Esophagus (tissue), 2 donors: ENCODE results near the gene GXYLT1. TPM values are rescaled to one million over a fixed set of nuclear protein-coding genes. Genes with fewer than 3 reads are reported as not detected.
"Not testable (repeated sequence)": the region's sequence is repeated elsewhere in the genome, so short reads cannot be mapped to it uniquely, and the experiment has no call there.

Experiments
- H3K27ac ChIP-seq, 2 donors: one replicate each; pipeline ENCODE4 v1.5.1; 2013; ENCODE audit warnings: low read depth in 2 of 2, mild to moderate bottlenecking in 2 of 2, inconsistent platforms in 1 of 2, low read length in 1 of 2, moderate library complexity in 1 of 2
- H3K27me3 ChIP-seq, 2 donors: one replicate each; pipeline ENCODE4 v1.6.1; 2013; ENCODE audit warnings: low read length in 2 of 2, control low read depth in 1 of 2, mild to moderate bottlenecking in 1 of 2; ENCODE audit not compliant: insufficient read depth in 2 of 2, control insufficient read depth in 1 of 2
- H3K36me3 ChIP-seq, 2 donors: one replicate each; pipeline ENCODE4 v1.6.1; 2013; ENCODE audit warnings: low read length in 1 of 2; ENCODE audit not compliant: control insufficient read depth in 2 of 2, insufficient read depth in 2 of 2
- H3K4me1 ChIP-seq, 2 donors: one replicate each; pipeline ENCODE4 v1.6.1; 2013; ENCODE audit warnings: low read length in 1 of 2; ENCODE audit not compliant: control insufficient read depth in 2 of 2, insufficient read depth in 2 of 2
- H3K4me3 ChIP-seq, 2 donors: one replicate each; pipeline ENCODE4 v1.5.1; 2013; ENCODE audit warnings: low read length in 2 of 2, mild to moderate bottlenecking in 2 of 2, low read depth in 1 of 2, moderate library complexity in 1 of 2
- H3K9me3 ChIP-seq, 2 donors: one replicate each; pipeline ENCODE4 v1.6.1; 2013; ENCODE audit warnings: mild to moderate bottlenecking in 2 of 2, low read depth in 1 of 2, low read length in 1 of 2, moderate library complexity in 1 of 2; ENCODE audit not compliant: control insufficient read depth in 2 of 2, insufficient read depth in 1 of 2
- WGBS, 2 donors: extraction: QIAGEN DNeasy Blood & Tissue Kit; methylation state at CpG; one replicate each; pipeline ENCODE4 v1.1.7; 2013; 5-methylcytosine and 5-hydroxymethylcytosine counted together
- polyA plus RNA-seq, 2 donors: library from polyadenylated mRNA; stranded (reverse); fragments of 200-250 nt; gene quantifications; one replicate each; pipeline ENCODE4 v1.2.3, GENCODE V29; 2013
- donor health status: healthy with polysubstance abuse.
- donor health status: Bipolar disorder and iron deficiency.

Gene GXYLT1
- polyA plus RNA-seq, 2 donors, result 1.3 to 1.4 TPM

GRCh38 chr12:42106791-42107190, 37.9 kb downstream of the GXYLT1 start:
- WGBS, 2 donors, result 91 to 95% methylated on average over 4 of the region's 4 CpGs
- not testable (repeated sequence) for H3K27ac ChIP-seq

GRCh38 chr12:42104784-42105183, 39.9 kb downstream of the GXYLT1 start:
- Histone ChIP-seq H3K27me3 (no peaks in the 10 kb centered on the region), H3K4me3 (no peak overlapping the region), H3K27ac (no peak overlapping the region), H3K9me3 (no peaks in the 10 kb centered on the region), H3K4me1 (no peaks in the 10 kb centered on the region), H3K36me3 (no peaks in the 10 kb centered on the region)
- 82 to 89% methylated on average over 1 of the region's 1 CpG for WGBS, 2 donors

More at GRCh38 chr12:42106791-42107190, 37.9 kb downstream of the GXYLT1 start:
- not testable (repeated sequence) for H3K4me1 ChIP-seq, H3K4me3 ChIP-seq, H3K9me3 ChIP-seq, H3K27me3 ChIP-seq, H3K36me3 ChIP-seq

GRCh38 chr12:42104087-42104486, 40.6 kb downstream of the GXYLT1 start:
- H3K9me3 ChIP-seq, result no peaks in the 10 kb centered on the region
- peaks cover 0 to 2% of the 10 kb centered on the region in 2 donors for H3K4me1 ChIP-seq
- H3K4me3 ChIP-seq, result no peak overlapping the region
- no peaks in the 10 kb centered on the region for H3K36me3 ChIP-seq
- no peaks in the 10 kb centered on the region for H3K27me3 ChIP-seq
- no peak overlapping the region for H3K27ac ChIP-seq

- Histone ChIP-seq H3K4me3 (no peak overlapping the region), H3K9me3 (no peaks in the 10 kb centered on the region), H3K36me3 (no peaks in the 10 kb centered on the region), H3K4me1 (peaks cover 0 to 2% of the 10 kb centered on the region in 2 donors), H3K27me3 (no peaks in the 10 kb centered on the region), H3K27ac (no peak overlapping the region)
- WGBS, 2 donors, result 67 to 93% methylated on average over 4 of the region's 4 CpGs
Observed at GRCh38 chr12:42103155-42103554, 41.5 kb downstream of the GXYLT1 start.

GRCh38 chr12:42102720-42103119, 42.0 kb downstream of the GXYLT1 start:
- Histone ChIP-seq H3K27ac (no peak overlapping the region), H3K9me3 (no peaks in the 10 kb centered on the region), H3K4me3 (no peak overlapping the region), H3K27me3 (no peaks in the 10 kb centered on the region), H3K4me1 (peaks cover 0 to 2% of the 10 kb centered on the region in 2 donors), H3K36me3 (no peaks in the 10 kb centered on the region)
- 96 to 98% methylated on average over 3 of the region's 3 CpGs for WGBS, 2 donors

GRCh38 chr12:42099433-42099832, 45.2 kb downstream of the GXYLT1 start:
- Histone ChIP-seq H3K27me3 (no peaks in the 10 kb centered on the region), H3K27ac (no peak overlapping the region), H3K9me3 (no peaks in the 10 kb centered on the region), H3K4me3 (no peak overlapping the region), H3K4me1 (peaks cover 0 to 2% of the 10 kb centered on the region in 2 donors), H3K36me3 (no peaks in the 10 kb centered on the region)
- 81 to 88% methylated on average over 9 of the region's 9 CpGs for WGBS, 2 donors

GRCh38 chr12:42097971-42098370, 46.7 kb downstream of the GXYLT1 start:
- no peaks in the 10 kb centered on the region for H3K9me3 ChIP-seq
- H3K27me3 ChIP-seq, result no peaks in the 10 kb centered on the region
- H3K4me1 ChIP-seq, result peaks cover 0 to 2% of the 10 kb centered on the region in 2 donors
- H3K36me3 ChIP-seq, result no peaks in the 10 kb centered on the region
- 58 to 74% methylated on average over 5 of the region's 5 CpGs for WGBS, 2 donors
- H3K27ac ChIP-seq, result no peak overlapping the region
- H3K4me3 ChIP-seq, result no peak overlapping the region

- whole genome bisulfite sequencing, 2 donors, result 82 to 90% methylated on average over 5 of the region's 5 CpGs
- Histone ChIP-seq H3K4me1 (peaks cover 0 to 2% of the 10 kb centered on the region in 2 donors), H3K4me3 (no peak overlapping the region), H3K36me3 (no peaks in the 10 kb centered on the region), H3K27ac (no peak overlapping the region), H3K27me3 (no peaks in the 10 kb centered on the region), H3K9me3 (no peaks in the 10 kb centered on the region)
Observed at GRCh38 chr12:42094277-42094676, 50.4 kb downstream of the GXYLT1 start.

GRCh38 chr12:42091769-42092168, 52.9 kb downstream of the GXYLT1 start:
- H3K4me1 ChIP-seq, result peaks cover 0 to 2% of the 10 kb centered on the region in 2 donors
- peaks cover 0 to 3% of the 10 kb centered on the region in 2 donors for H3K36me3 ChIP-seq
- H3K27ac ChIP-seq, result no peak overlapping the region
- H3K9me3 ChIP-seq, result no peaks in the 10 kb centered on the region
- no peaks in the 10 kb centered on the region for H3K27me3 ChIP-seq
- H3K4me3 ChIP-seq, result no peak overlapping the region
- WGBS, 2 donors, result 74 to 75% methylated on average over 2 of the region's 2 CpGs

- Histone ChIP-seq H3K36me3 (peaks cover 0 to 3% of the 10 kb centered on the region in 2 donors), H3K27ac (no peak overlapping the region), H3K27me3 (no peaks in the 10 kb centered on the region), H3K4me3 (no peak overlapping the region), H3K9me3 (no peaks in the 10 kb centered on the region), H3K4me1 (peaks cover 0 to 2% of the 10 kb centered on the region in 2 donors)
Observed at GRCh38 chr12:42090899-42091298, 53.8 kb downstream of the GXYLT1 start.
